HepG2 (cell line): ENCODE results near the gene TAF1C. TPM values are rescaled to one million over a fixed set of nuclear protein-coding genes. Genes with fewer than 3 reads are reported as not detected.

Source experiments
- ATAC-seq: fragments of 200-7000 bp; cut with Tn5 transposase; 3 replicates; pipeline ENCODE4 v1.9.1; 2020; ENCODE audit warnings: mild to moderate bottlenecking, moderate library complexity
- BruUV-seq: library from RNA; stranded (reverse); fragments of 400-500 nt; replicated peaks from 2 replicates; lab custom pipeline; 2021; lab: Mats Ljungman, UMichigan
- CTCF ChIA-PET: fragments of 300-600 bp; formaldehyde crosslinking; extraction: SDS; loops from one replicate; lab custom pipeline; 2021; ENCODE audit warnings: low total read pairs, inconsistent platforms, low intra/inter-chr PET ratio; lab: Yijun Ruan, JAX
- POLR2A ChIA-PET: fragments of 350-600 bp; sonication (Branson Sonifier 250); formaldehyde crosslinking; loops from one replicate; lab custom pipeline; 2020; ENCODE audit warnings: antibody characterized with exemption, inconsistent platforms; lab: Yijun Ruan, JAX
- DNase-seq: peaks from one replicate; pipeline ENCODE4 v3.0.0-alpha.2; 2015; ENCODE audit warnings: low spot score
- FAIRE-seq: peaks from 3 replicates; lab custom pipeline; 2011; peaks lifted over from hg19 to GRCh38; lab: Jason Lieb, UNC
- H2AFZ ChIP-seq: one replicate; pipeline ENCODE4 v1.6.1; 2011; ENCODE audit warnings: low read length, inconsistent platforms
- H3K27ac ChIP-seq: fragments of 300-600 bp; 3 replicates; pipeline ENCODE4 v1.8.0; 2011; ENCODE audit warnings: mixed run types, mild to moderate bottlenecking, mixed read lengths, low read length, inconsistent platforms; ENCODE audit not compliant: insufficient read depth; ENCODE audit errors: extremely low read length
- H3K27me3 ChIP-seq, 2 experiments: fragments of 200-600 bp in 1 of 2; 2 replicates in 1 of 2; 3 replicates in 1 of 2; pipeline versions ENCODE4 v1.6.0 to v1.8.0; 2011; ENCODE audit warnings: low read length in 2 of 2, mild to moderate bottlenecking in 2 of 2, moderate library complexity in 2 of 2, inconsistent platforms in 1 of 2; ENCODE audit not compliant: insufficient read depth in 2 of 2, control insufficient read depth in 1 of 2
- H3K36me3 ChIP-seq, 2 experiments: fragments of 200-600 bp in 1 of 2; replicated peaks in 1 of 2; 2 replicates in 1 of 2; 3 replicates in 1 of 2; pipeline versions ENCODE4 v1.5.1 to v1.8.0; 2011; ENCODE audit warnings: low read length in 2 of 2, inconsistent platforms in 1 of 2; ENCODE audit not compliant: insufficient read depth in 2 of 2, control insufficient read depth in 1 of 2
- H3K4me1 ChIP-seq: 2 replicates; pipeline ENCODE4 v1.5.1; 2012; ENCODE audit warnings: low read length, inconsistent platforms; ENCODE audit not compliant: insufficient read depth
- H3K4me2 ChIP-seq: 2 replicates; pipeline ENCODE4 v1.6.0; 2011; ENCODE audit warnings: low read depth, low read length, inconsistent platforms
- H3K4me3 ChIP-seq, 3 experiments: fragments of 200-600 bp in 1 of 3; sonication (generic), shearing (Covaris generic) in 1 of 3; replicated peaks in 1 of 3; 2 replicates each; pipeline ENCODE4 v1.5.1; 2011 to 2016; ENCODE audit warnings: low read length in 3 of 3, inconsistent platforms in 2 of 3, low read depth in 2 of 3, mild to moderate bottlenecking in 2 of 3, control low read depth in 1 of 3, mixed read lengths in 1 of 3; ENCODE audit not compliant: insufficient read depth in 1 of 3
- H3K79me2 ChIP-seq: one replicate; pipeline ENCODE4 v1.6.1; 2011; ENCODE audit warnings: low read length, inconsistent platforms; ENCODE audit not compliant: insufficient read depth
- H3K9ac ChIP-seq: 2 replicates; pipeline ENCODE4 v1.6.0; 2011; ENCODE audit warnings: mild to moderate bottlenecking, low read depth, low read length, inconsistent platforms; ENCODE audit not compliant: insufficient read depth
- H3K9me3 ChIP-seq: 2 replicates; pipeline ENCODE4 v1.5.1; 2012; ENCODE audit warnings: mild to moderate bottlenecking, low read length
- H4K20me1 ChIP-seq: 2 replicates; pipeline ENCODE4 v1.6.0; 2011; ENCODE audit warnings: inconsistent platforms, mild to moderate bottlenecking, low read length, moderate library complexity; ENCODE audit not compliant: insufficient read depth
- AGO2 ChIP-seq: fragments of 200-400 bp; formaldehyde crosslinking; optimal IDR thresholded peaks from 2 replicates; pipeline ENCODE3; 2017; ENCODE audit warnings: mild to moderate bottlenecking, low read depth, low read length, moderate library complexity
- GMEB2 ChIP-seq: IDR thresholded peaks from 2 replicates; pipeline ENCODE4 v1.6.1; 2016; ENCODE audit warnings: missing biosample characterization, missing genetic modification reagents, low read depth
- PATZ1 ChIP-seq: sonication (generic); formaldehyde crosslinking; IDR thresholded peaks from 2 replicates; pipeline ENCODE4 v1.4.0; 2020; ENCODE audit warnings: missing genetic modification reagents
- PCBP1 ChIP-seq: fragments of 200-400 bp; formaldehyde crosslinking; IDR thresholded peaks from 2 replicates; pipeline ENCODE4 v1.6.1; 2017; ENCODE audit warnings: mild to moderate bottlenecking, low read depth, low read length, borderline replicate concordance
- RNF2 ChIP-seq: fragments of 450-650 bp; conservative IDR thresholded peaks from 2 replicates; pipeline ENCODE4 v1.6.1; 2016; ENCODE audit warnings: low read depth
- TBX3 ChIP-seq: fragments of 450-650 bp; IDR thresholded peaks from 2 replicates; pipeline ENCODE4 v1.6.1; 2017; ENCODE audit warnings: antibody characterized with exemption, mild to moderate bottlenecking, inconsistent platforms, borderline replicate concordance
- XRCC5 ChIP-seq: fragments of 200-400 bp; formaldehyde crosslinking; optimal IDR thresholded peaks from 2 replicates; pipeline ENCODE3; 2017; ENCODE audit warnings: mild to moderate bottlenecking, low read length
- ZFP36 ChIP-seq: fragments of 150-350 bp; IDR thresholded peaks from 2 replicates; pipeline ENCODE4 v1.6.1; 2018; ENCODE audit warnings: borderline replicate concordance, low read length, low read depth; ENCODE audit not compliant: partially characterized antibody
- ZNF564 ChIP-seq: sonication (generic); formaldehyde crosslinking; IDR thresholded peaks from 2 replicates; pipeline ENCODE4 v1.8.1; 2023; ENCODE audit warnings: mild to moderate bottlenecking, missing genetic modification reagents
- ZNF709 ChIP-seq: sonication (generic); formaldehyde crosslinking; IDR thresholded peaks from 2 replicates; pipeline ENCODE4 v1.5.0; 2020; ENCODE audit warnings: mild to moderate bottlenecking, missing genetic modification reagents
- WGBS: methylation state at CpG from one replicate; pipeline ENCODE4 v1.1.6; 2017; ENCODE audit warnings: low lambda C conversion rate; 5-methylcytosine and 5-hydroxymethylcytosine counted together
- in situ Hi-C: cut with HindIII; loops from 2 replicates; pipeline ENCODE4 v1.10.0; 2017; ENCODE audit warnings: low pct_unique_long_range_greater_than_20kb; ENCODE audit not compliant: extremely low pct_ligation_motif_present
- intact Hi-C: fragments of 100-400 bp; cut with micrococcal nuclease; formaldehyde crosslinking; loops from one replicate; pipeline ENCODE4 v1.10.0; 2022; ENCODE audit not compliant: unreplicated experiment
- polyA plus RNA-seq, 8 experiments: library from polyadenylated mRNA; depleted of rRNA in 3 of 8; stranded (reverse) in 7 of 8; unstranded in 1 of 8; fragments of >200 nt; fragmentation: Illumina TruSeq in 4 of 8; extraction: Trizol in 4 of 8; gene quantifications; 2 replicates each; pipeline versions ENCODE4 v1.2.1 to v1.2.3, GENCODE V29; 2011 to 2016; ENCODE audit warnings: low read depth in 4 of 8, missing spikeins in 1 of 8, mixed read lengths in 1 of 8; ENCODE audit not compliant: insufficient read depth in 1 of 8
- total RNA-seq, 5 experiments: library from RNA; depleted of rRNA; stranded (reverse); fragments of >200 nt; fragmentation: Illumina TruSeq; extraction: Trizol; gene quantifications; 2 replicates each; pipeline ENCODE4 v1.2.3, GENCODE V29; 2016; ENCODE audit warnings: low read depth in 1 of 5
- TF ChIP-seq, protein P1 (sequence below): sonication (generic); formaldehyde crosslinking; IDR thresholded peaks from 2 replicates; pipeline ENCODE4 v1.5.0; 2020; ENCODE audit warnings: missing genetic modification reagents
- TF ChIP-seq, protein P2 (sequence below): sonication (generic); formaldehyde crosslinking; IDR thresholded peaks from 2 replicates; pipeline ENCODE4 v1.5.0; 2020; ENCODE audit warnings: mild to moderate bottlenecking, missing genetic modification reagents, moderate library complexity

Gene TAF1C
- total and polyA plus RNA-seq, 2 of the 13 experiments (the other 11 are each of a cell fraction or from before 2014, with no cell fraction given), result 15.6 to 20.8 TPM

GRCh38 chr16:84176192-84177053 lies 10.4 kb downstream of the TAF1C start (continued):
- peak; percentile 91 for TF ChIP-seq AGO2
- TF ChIP-seq PCBP1, result 0 out of 2 replicates have a peak, but pooled peaks have one; percentile 31

DNA sequence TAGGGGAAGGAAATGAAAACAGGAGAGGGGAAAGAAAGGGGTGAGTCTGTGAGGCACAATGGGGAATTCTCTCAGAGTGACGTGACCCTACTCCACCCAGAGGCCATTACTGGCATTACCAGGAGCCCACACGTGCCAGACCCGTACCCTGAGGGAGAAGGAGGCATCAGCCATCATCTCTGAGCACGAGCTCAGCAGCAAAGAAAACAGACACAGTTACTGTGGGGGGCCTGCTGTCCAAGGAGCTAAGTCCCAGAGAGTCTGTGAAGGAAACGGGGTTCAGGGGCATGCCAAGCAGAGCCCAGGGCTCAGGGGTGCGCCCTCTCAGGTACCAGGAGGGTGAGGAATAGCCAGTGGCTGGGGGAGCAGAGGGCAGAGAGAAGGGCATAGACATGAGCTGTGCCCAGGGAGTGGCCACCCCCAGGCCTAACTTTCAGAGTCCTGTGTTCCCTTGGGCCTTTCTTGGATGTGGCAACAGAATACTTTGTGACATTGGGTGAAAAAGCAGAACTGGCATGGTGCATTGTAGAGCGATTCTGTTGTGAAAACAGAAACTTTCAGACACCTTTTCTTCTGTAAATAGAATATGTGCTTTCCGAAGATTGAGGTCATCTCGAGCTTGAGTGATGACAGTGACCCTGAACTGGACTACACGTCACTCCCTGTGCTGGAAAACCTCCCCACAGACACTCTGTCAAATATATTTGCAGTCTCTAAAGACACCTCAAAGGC lies 11.3 kb downstream of the TAF1C start:
- H3K9me3 ChIP-seq, result no peaks in the 10 kb centered on the region
- peak overlapping the region in 1 of 3 experiments; percentile 61; a peak in 1 of 6 replicates for H3K4me3 ChIP-seq
- H3K27ac ChIP-seq, result no peak overlapping the region
- in situ Hi-C loops, result loop anchor here (5.0 to 25.0 kb wide), 2 partner anchors 88 to 213 kb away; partner anchors contain the start of genes NECAB2 and OSGIN1
- DNase-seq (peak; percentile 65), ATAC-seq (peak; percentile 80), FAIRE-seq (peak; percentile 94)
- ChIA-PET POLR2A (interaction anchor here (0.8 to 2.6 kb wide), 7 partner anchors 12 to 221 kb away, joined by 3 to 18 read pairs (median 3); partner anchors contain the start of genes DNAAF1, HSDL1 and TAF1C), CTCF (interaction anchor here (1.2 to 2.1 kb wide), 3 partner anchors 31 to 91 kb away, joined by 3 to 23 read pairs (median 6); partner anchors contain the start of genes DNAAF1 and HSDL1)
- H3K4me1 ChIP-seq, result peaks cover 37% of the 10 kb centered on the region
- H3K9ac ChIP-seq, result no peak overlapping the region
- no peaks in the 10 kb centered on the region for H3K79me2 ChIP-seq
- intact Hi-C loops, result loop anchor here (1.0 to 5.0 kb wide), 3 partner anchors 31 to 223 kb away; partner anchors contain the start of genes DNAAF1, HSDL1 and OSGIN1
- peaks cover 1 to 6% of the 10 kb centered on the region in 2 experiments; a peak in 3 of 5 replicates for H3K27me3 ChIP-seq
- H4K20me1 ChIP-seq, result no peaks in the 10 kb centered on the region
- BruUV-seq, result no TSS peak
- peak overlapping the region; percentile 75 for H3K4me2 ChIP-seq
- 9% methylated on average over 10 of the region's 10 CpGs for WGBS
- H3K36me3 ChIP-seq, result peaks cover 3 to 14% of the 10 kb centered on the region in 2 experiments; a peak in 3 of 5 replicates
- H2AFZ ChIP-seq, result no peak overlapping the region
- TF ChIP-seq GMEB2, result no peak
- no peak for TF ChIP-seq ZFP36
- no peak for TF ChIP-seq TBX3
- TF ChIP-seq RNF2, result no peak
- no peak for TF ChIP-seq ZNF564 (CRISPR knock-in tag)
- peak; percentile 35 for TF ChIP-seq XRCC5
- TF ChIP-seq ZNF709, result no peak
- TF ChIP-seq, protein P1, sequence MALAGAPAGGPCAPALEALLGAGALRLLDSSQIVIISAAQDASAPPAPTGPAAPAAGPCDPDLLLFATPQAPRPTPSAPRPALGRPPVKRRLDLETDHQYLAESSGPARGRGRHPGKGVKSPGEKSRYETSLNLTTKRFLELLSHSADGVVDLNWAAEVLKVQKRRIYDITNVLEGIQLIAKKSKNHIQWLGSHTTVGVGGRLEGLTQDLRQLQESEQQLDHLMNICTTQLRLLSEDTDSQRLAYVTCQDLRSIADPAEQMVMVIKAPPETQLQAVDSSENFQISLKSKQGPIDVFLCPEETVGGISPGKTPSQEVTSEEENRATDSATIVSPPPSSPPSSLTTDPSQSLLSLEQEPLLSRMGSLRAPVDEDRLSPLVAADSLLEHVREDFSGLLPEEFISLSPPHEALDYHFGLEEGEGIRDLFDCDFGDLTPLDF (CRISPR knock-in tag), result no peak
- 0 out of 2 replicates have a peak, but pooled peaks have one; percentile 28 for TF ChIP-seq PATZ1 (CRISPR knock-in tag)
- TF ChIP-seq, protein P2, sequence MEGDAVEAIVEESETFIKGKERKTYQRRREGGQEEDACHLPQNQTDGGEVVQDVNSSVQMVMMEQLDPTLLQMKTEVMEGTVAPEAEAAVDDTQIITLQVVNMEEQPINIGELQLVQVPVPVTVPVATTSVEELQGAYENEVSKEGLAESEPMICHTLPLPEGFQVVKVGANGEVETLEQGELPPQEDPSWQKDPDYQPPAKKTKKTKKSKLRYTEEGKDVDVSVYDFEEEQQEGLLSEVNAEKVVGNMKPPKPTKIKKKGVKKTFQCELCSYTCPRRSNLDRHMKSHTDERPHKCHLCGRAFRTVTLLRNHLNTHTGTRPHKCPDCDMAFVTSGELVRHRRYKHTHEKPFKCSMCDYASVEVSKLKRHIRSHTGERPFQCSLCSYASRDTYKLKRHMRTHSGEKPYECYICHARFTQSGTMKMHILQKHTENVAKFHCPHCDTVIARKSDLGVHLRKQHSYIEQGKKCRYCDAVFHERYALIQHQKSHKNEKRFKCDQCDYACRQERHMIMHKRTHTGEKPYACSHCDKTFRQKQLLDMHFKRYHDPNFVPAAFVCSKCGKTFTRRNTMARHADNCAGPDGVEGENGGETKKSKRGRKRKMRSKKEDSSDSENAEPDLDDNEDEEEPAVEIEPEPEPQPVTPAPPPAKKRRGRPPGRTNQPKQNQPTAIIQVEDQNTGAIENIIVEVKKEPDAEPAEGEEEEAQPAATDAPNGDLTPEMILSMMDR (CRISPR knock-in tag), result peak; percentile 94
